GM21717 (cell line): Measurements from ENCODE around the gene DNAJA1.
"Not testable (repeated sequence)": the region's sequence is repeated elsewhere in the genome, so short reads cannot be mapped to it uniquely, and the experiment has no call there.

Source experiments
- ATAC-seq: cut with Tn5 transposase; IDR thresholded peaks from one replicate; pipeline ENCODE4 v1.9.1; 2021; ENCODE audit warnings: mild to moderate bottlenecking, moderate library complexity; ENCODE audit not compliant: unreplicated experiment

The DNAJA1 gene

GRCh38 chr9:33024966-33025571 is at the start of gene DNAJA1:
Gene DNAJA1 (plus strand): TSS chr9:33025273. CDS start chr9:33026485, 1,212 bp downstream.
- ATAC-seq: peak; percentile 91

- no peak for ATAC-seq
These were observed 47.0 kb upstream of the DNAJA1 start for GRCh38 chr9:32978051-32978450.

- ATAC-seq: no peak
These were observed 38.1 kb upstream of the DNAJA1 start for GRCh38 chr9:32986971-32987370.

GRCh38 chr9:32989660-32990059 is 35.4 kb upstream of the DNAJA1 start:
- no peak for ATAC-seq

GRCh38 chr9:32991897-32992594 is 33.0 kb upstream of the DNAJA1 start:
- no peak for ATAC-seq

GRCh38 chr9:32992595-32993238 is 32.4 kb upstream of the DNAJA1 start:
- ATAC-seq: no peak

- ATAC-seq: not testable (repeated sequence)
These were observed 24.4 kb upstream of the DNAJA1 start for GRCh38 chr9:33000682-33001055.

- ATAC-seq: not testable (repeated sequence)
These were observed 19.7 kb upstream of the DNAJA1 start for GRCh38 chr9:33005335-33005734.

GRCh38 chr9:33007755-33008154 is 17.3 kb upstream of the DNAJA1 start:
- no peak for ATAC-seq

- no peak for ATAC-seq
These were observed 13.2 kb upstream of the DNAJA1 start for GRCh38 chr9:33011831-33012230.

- ATAC-seq: no peak
These were observed 12.6 kb upstream of the DNAJA1 start for GRCh38 chr9:33012328-33013069.

GRCh38 chr9:33013962-33014664 is 11.0 kb upstream of the DNAJA1 start:
- no peak for ATAC-seq

GRCh38 chr9:33014665-33015014 is 10.4 kb upstream of the DNAJA1 start:
- ATAC-seq: no peak

GRCh38 chr9:33017283-33018041 is 7.6 kb upstream of the DNAJA1 start:
- no peak for ATAC-seq

GRCh38 chr9:33019797-33020196 is 5.3 kb upstream of the DNAJA1 start:
- no peak for ATAC-seq

GRCh38 chr9:33022303-33022702 is 2.8 kb upstream of the DNAJA1 start:
- no peak for ATAC-seq

- no peak for ATAC-seq
These were observed 2.3 kb upstream of the DNAJA1 start for GRCh38 chr9:33022755-33023154.

- ATAC-seq: no peak
These were observed 1.4 kb upstream of the DNAJA1 start for GRCh38 chr9:33023661-33024060.

- no peak for ATAC-seq
These were observed 727 bp upstream of the DNAJA1 start for GRCh38 chr9:33024126-33024965.
